OCI-LY3 (cell line): ENCODE results near the gene TNFRSF1B.

Experiments
- CTCF ChIP-seq: fragments of 200-600, 300-600 bp; sonication (generic); IDR thresholded peaks from 2 replicates; pipeline ENCODE4 v1.5.1; 2014; ENCODE audit warnings: antibody characterized with exemption, low read length, low read depth
- EZH2phosphoT487 ChIP-seq: fragments of 200-600 bp; shearing (Covaris generic); IDR thresholded peaks from 2 replicates; pipeline ENCODE4 v1.6.1; 2018; ENCODE audit warnings: antibody characterized with exemption, mixed run types, low read depth

- TF ChIP-seq CTCF (no peak), EZH2phosphoT487 (no peak)
Measured at GRCh38 chr1:12140515-12141162, 26.2 kb upstream of the TNFRSF1B start.
